LNCaP clone FGC (cell line): ENCODE measurements around the gene ABCG1.

Source experiments
- DNase-seq: peaks from one replicate; pipeline ENCODE4 v3.0.0-alpha.2; 2011; ENCODE audit warnings: low read depth
- H3K4me3 ChIP-seq: 2 replicates; pipeline ENCODE4 v1.5.1; 2011; ENCODE audit warnings: mild to moderate bottlenecking, low read depth, low read length, control low read depth
- CTCF ChIP-seq: IDR thresholded peaks from 2 replicates; pipeline ENCODE4 v1.5.1; 2012; ENCODE audit warnings: mild to moderate bottlenecking; ENCODE audit not compliant: control insufficient read depth, insufficient read depth; ENCODE audit errors: extremely low read depth

ABCG1 gene

GRCh38 chr21:42209801-42210479 lies 9.0 kb upstream of the ABCG1 start:
- no peak for DNase-seq
- TF ChIP-seq CTCF = no peak
- H3K4me3 ChIP-seq = no peak overlapping the region

GRCh38 chr21:42212266-42212665 lies 6.7 kb upstream of the ABCG1 start:
- no peak for TF ChIP-seq CTCF
- DNase-seq = no peak
- no peak overlapping the region for H3K4me3 ChIP-seq

- H3K4me3 ChIP-seq = no peak overlapping the region
- TF ChIP-seq CTCF = no peak
- no peak for DNase-seq
Measured at GRCh38 chr21:42213082-42213774, 5.7 kb upstream of the ABCG1 start.

GRCh38 chr21:42214081-42214750 lies 4.7 kb upstream of the ABCG1 start:
- no peak for TF ChIP-seq CTCF

GRCh38 chr21:42214921-42215320 lies 4.0 kb upstream of the ABCG1 start:
- no peak overlapping the region for H3K4me3 ChIP-seq
- DNase-seq = no peak
- no peak for TF ChIP-seq CTCF

More at GRCh38 chr21:42214081-42214750, 4.7 kb upstream of the ABCG1 start:
- no peak for DNase-seq
- H3K4me3 ChIP-seq = no peak overlapping the region

- no peak overlapping the region for H3K4me3 ChIP-seq
- no peak for DNase-seq
- no peak for TF ChIP-seq CTCF
Measured at GRCh38 chr21:42215942-42216725, 2.8 kb upstream of the ABCG1 start.
